ENCODE results near the gene PLXNA4. TPM values are rescaled to one million over a fixed set of nuclear protein-coding genes. Genes with fewer than 3 reads are reported as not detected.

Gene PLXNA4
- total and polyA plus RNA-seq, 9 of the 15 experiments (the other 6 are each of a cell fraction or from before 2014, with no cell fraction given) = under 0.01 to 0.09 TPM; not detected in 7

DNA sequence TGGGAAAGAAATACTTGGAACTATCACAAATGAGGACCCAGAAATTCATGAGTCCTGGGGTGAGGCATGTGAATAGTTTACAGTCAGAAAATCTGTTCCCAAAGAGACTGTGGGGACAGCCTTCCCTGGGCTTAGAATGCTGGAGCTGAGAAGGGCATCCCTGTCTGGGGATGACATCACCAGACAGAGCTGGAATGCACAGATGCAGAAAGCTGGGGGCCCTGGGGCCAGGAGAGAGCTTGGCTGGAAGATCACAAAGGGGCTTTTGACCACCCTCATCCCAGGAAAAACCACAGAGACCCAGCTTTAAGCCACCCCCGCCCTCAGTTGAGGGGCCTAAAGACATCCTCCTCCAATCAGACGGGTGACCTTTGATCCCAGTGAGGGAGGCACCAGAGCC, 264.5 kb downstream of the PLXNA4 start:
- FAIRE-seq (no peak), ATAC-seq (no peak), DNase-seq (ENCODE audit: extremely low read depth in 1 of 4, low spot score in 3 of 4) (no peak)
- no peak overlapping the region for H3K4me3 ChIP-seq
- no peaks in the 10 kb centered on the region for H3K4me1 ChIP-seq (replicated peaks in 1 of 2; ENCODE audit: control insufficient read depth in 2 of 2, insufficient read depth in 2 of 2, low read length in 2 of 2)
- CTCF ChIA-PET (ENCODE audit: low intra/inter-chr PET ratio) = no interaction called here
- intact Hi-C loops (cut with micrococcal nuclease) (no loop called here), in situ Hi-C loops (cut with MboI) (no loop called here)
- no peaks in the 10 kb centered on the region for H3K9me1 ChIP-seq (ENCODE audit: control insufficient read depth, insufficient read depth, low read length)
- H3K36me3 ChIP-seq (ENCODE audit: control insufficient read depth, insufficient read depth, low read length) = no peaks in the 10 kb centered on the region
- 0% methylated on average over 2 of the region's 2 CpGs for WGBS (ENCODE audit: insufficient coverage, low coverage, missing lambda C conversion rate)
- 0 out of 2 replicates have a peak, but pooled peaks cover 12% of the 10 kb centered on the region for H4K20me1 ChIP-seq (replicated peaks; ENCODE audit: control insufficient read depth, insufficient read depth, low read length)
- no peak overlapping the region for H3K9ac ChIP-seq (ENCODE audit: insufficient read depth in 1 of 2, low read depth in 2 of 2, low read length in 2 of 2)
- POLR2A ChIA-PET = interaction anchor here (0.5 kb wide), 1 partner anchor 48 kb away, joined by 3 read pairs; no protein-coding TSS in a partner anchor
- no peaks in the 10 kb centered on the region for H3K9me3 ChIP-seq (replicated peaks; ENCODE audit: control insufficient read depth, insufficient read depth, low read depth, low read length)
- no peak overlapping the region for H3K4me2 ChIP-seq (ENCODE audit: insufficient read depth, low read length)
- no peak overlapping the region for H2AFZ ChIP-seq (ENCODE audit: low read depth, low read length)
- H3K27ac ChIP-seq (ENCODE audit: extremely low read depth, low read depth, low read length) = no peak overlapping the region
- H3K79me2 ChIP-seq (ENCODE audit: control insufficient read depth, insufficient read depth, low read length) = no peaks in the 10 kb centered on the region
- H3K27me3 ChIP-seq (ENCODE audit: control insufficient read depth in 2 of 2, insufficient read depth in 2 of 2, low read length in 2 of 2) = 0 out of 5 replicates have a peak, but pooled peaks cover 0 to 11% of the 10 kb centered on the region in 2 experiments
- no TSS peak for BruUV-seq (replicated peaks)
- TF ChIP-seq ILF3 (IDR thresholded peaks at IDR 0.05; ENCODE audit: borderline replicate concordance) (no peak), ZNF311 (CRISPR knock-in tag; IDR thresholded peaks at IDR 0.05) (no peak), KLF6 (CRISPR knock-in tag; IDR thresholded peaks at IDR 0.05; ENCODE audit: borderline replicate concordance) (no peak), DNMT1 (IDR thresholded peaks at IDR 0.05) (no peak), ZNF507 (tag; conservative IDR thresholded peaks at IDR 0.05) (no peak), CGGBP1 (CRISPR knock-in tag; IDR thresholded peaks at IDR 0.05) (no peak), HMG20B (CRISPR knock-in tag; IDR thresholded peaks at IDR 0.05) (no peak), HDGF (IDR thresholded peaks at IDR 0.05) (no peak), GATAD2B (IDR thresholded peaks at IDR 0.05; ENCODE audit: borderline replicate concordance) (no peak), ZNF668 (CRISPR knock-in tag; IDR thresholded peaks at IDR 0.05) (no peak), HEY1 (CRISPR knock-in tag; IDR thresholded peaks at IDR 0.05; ENCODE audit: borderline replicate concordance) (no peak), POU5F1 (IDR thresholded peaks at IDR 0.05; ENCODE audit: borderline replicate concordance, low read depth, low read length, partially characterized antibody) (no peak), BMI1 (IDR thresholded peaks at IDR 0.05; ENCODE audit: low read length) (no peak)
- TF ChIP-seq, protein P1, sequence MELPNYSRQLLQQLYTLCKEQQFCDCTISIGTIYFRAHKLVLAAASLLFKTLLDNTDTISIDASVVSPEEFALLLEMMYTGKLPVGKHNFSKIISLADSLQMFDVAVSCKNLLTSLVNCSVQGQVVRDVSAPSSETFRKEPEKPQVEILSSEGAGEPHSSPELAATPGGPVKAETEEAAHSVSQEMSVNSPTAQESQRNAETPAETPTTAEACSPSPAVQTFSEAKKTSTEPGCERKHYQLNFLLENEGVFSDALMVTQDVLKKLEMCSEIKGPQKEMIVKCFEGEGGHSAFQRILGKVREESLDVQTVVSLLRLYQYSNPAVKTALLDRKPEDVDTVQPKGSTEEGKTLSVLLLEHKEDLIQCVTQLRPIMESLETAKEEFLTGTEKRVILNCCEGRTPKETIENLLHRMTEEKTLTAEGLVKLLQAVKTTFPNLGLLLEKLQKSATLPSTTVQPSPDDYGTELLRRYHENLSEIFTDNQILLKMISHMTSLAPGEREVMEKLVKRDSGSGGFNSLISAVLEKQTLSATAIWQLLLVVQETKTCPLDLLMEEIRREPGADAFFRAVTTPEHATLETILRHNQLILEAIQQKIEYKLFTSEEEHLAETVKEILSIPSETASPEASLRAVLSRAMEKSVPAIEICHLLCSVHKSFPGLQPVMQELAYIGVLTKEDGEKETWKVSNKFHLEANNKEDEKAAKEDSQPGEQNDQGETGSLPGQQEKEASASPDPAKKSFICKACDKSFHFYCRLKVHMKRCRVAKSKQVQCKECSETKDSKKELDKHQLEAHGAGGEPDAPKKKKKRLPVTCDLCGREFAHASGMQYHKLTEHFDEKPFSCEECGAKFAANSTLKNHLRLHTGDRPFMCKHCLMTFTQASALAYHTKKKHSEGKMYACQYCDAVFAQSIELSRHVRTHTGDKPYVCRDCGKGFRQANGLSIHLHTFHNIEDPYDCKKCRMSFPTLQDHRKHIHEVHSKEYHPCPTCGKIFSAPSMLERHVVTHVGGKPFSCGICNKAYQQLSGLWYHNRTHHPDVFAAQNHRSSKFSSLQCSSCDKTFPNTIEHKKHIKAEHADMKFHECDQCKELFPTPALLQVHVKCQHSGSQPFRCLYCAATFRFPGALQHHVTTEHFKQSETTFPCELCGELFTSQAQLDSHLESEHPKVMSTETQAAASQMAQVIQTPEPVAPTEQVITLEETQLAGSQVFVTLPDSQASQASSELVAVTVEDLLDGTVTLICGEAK (IDR thresholded peaks at IDR 0.05) = no peak
- TF ChIP-seq, protein P1 (CRISPR knock-in tag; IDR thresholded peaks at IDR 0.05) = no peak
- TF ChIP-seq, protein P2, sequence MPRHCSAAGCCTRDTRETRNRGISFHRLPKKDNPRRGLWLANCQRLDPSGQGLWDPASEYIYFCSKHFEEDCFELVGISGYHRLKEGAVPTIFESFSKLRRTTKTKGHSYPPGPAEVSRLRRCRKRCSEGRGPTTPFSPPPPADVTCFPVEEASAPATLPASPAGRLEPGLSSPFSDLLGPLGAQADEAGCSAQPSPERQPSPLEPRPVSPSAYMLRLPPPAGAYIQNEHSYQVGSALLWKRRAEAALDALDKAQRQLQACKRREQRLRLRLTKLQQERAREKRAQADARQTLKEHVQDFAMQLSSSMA (CRISPR knock-in tag; IDR thresholded peaks at IDR 0.05) = no peak
